HG03575 (cell line): ENCODE results near the gene SLC6A9.

ENCODE experiments used
- ATAC-seq: cut with Tn5 transposase; IDR thresholded peaks from one replicate; pipeline ENCODE4 v1.9.1; 2021; ENCODE audit not compliant: unreplicated experiment, insufficient number of reproducible peaks, low FRiP score; ENCODE audit errors: extremely low read depth

Gene SLC6A9

DNA sequence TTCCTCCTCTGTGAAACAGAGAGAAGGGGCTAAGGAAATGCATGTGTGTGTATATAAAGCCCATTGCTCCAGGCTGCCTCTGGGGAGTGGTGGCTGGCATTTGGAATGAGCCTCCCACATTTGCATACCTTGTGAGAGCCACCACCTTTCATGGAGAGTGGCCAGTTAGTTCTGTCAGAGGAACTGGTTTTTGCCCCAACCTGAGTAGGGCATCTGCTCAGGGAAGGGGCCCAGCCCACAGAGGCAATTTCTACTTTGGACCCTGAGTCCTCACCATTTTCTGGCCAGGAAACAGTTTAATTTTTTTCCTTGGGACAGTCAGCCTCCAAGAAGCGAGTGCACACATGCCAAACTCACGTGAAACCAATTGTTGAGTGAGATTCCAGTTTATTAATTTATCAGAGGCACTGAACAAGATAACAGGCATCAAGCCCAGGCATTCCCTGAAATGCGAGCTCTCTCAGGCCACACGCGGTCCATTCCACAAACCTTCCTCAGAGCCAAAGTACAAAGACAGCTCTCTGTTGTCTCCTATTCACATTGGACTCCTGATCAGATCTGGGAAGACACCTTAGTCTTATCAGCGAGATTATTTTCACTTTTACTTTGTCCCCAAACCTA, 1.0 kb upstream of the SLC6A9 start:
- ATAC-seq = no peak

DNA sequence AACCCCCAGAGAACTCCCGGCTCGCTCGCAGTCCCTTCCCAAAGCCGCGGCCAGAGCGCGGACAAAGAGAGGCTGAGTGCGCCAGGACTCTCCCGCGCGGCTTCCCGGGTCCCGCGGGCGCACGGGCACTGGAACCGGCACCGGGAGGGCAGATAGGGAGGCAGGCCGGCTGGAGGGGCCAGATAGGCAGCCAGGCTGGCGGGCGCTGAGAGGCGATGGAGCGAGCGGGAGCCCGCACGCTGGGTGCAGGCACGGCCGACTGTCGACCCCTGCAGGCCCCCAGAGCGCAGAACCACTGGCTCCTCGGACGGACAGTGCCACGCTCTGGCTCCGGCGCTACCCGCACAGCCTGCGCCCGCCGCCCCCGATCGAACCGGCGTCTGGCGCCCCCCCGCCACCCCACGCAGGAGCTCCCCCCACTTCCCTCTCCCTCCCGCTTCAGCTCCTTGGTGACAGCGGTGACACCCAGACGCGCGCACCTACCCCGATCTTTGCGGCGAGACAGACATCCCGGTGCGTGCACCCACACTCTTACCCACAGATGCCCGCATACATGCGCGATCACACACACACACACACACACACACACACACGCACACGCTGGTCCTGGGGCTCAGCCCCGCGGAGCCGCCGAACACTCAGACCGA, 534 bp downstream of the SLC6A9 start:
- no peak for ATAC-seq

DNA sequence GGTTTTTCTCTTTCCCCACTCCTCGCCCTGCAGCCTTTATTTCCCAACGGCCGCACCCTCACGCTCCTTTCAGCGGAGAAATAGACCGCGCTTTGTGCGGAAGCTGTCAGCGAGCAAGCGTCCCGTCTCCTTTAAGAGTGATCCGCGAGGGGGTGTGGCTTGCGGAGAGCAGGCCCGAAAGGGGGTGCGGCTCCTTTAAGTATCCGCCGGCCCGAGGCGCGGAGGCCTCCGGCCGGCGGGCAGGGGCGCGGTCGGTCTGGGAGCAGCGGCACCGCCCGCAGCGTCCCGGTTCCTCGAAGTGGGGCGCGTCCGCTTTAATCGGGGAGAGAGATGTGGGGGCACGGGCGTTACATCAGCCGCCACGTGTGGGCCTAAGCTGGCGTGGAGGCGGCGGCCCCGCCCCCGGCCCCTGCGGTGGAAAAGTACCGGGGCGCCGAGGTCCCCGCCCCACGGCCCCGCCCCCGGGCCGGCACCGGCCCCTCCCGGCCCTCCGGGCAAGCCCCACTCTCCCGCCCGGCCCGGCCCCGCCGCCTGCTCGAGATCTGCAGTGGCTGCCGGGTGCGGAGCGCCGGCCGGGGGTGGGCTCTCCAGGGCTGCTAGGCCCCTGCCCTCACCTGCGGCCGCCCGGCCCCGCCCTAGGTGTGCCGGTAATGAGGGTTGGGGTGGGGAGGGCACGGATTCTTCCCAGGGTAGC, 1.2 kb downstream of the SLC6A9 start:
- no peak for ATAC-seq

DNA sequence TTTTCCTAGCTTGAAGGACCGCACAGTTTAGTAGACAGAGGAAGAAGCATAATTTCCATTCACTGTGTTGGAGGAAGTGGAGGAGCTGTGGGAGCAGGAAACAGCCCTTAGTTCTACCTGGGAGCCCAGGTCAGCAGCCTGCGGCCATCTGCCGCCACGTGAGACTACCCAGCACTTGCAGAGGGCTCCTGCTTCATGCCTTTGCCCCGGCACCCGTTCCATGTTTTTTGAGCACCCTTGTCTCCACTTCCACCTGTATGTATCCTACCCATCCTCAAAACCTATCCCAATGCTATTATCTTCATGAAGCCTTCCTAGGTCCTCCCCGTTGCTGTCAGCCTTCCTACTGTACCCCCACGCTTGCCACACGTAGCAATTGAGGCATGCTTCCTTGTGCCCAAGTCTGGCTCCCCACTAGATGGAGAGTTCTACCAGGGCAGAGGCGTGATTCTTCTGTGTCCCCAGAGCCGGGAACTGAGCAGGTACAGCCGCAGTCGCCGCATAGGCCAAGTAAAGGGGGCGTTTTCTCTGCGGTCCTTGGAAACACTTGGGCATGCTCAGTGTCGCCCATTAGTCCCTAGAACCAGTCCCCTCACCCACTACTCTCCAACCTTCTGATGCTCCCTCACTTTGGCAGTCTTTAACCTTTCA, 1.9 kb downstream of the SLC6A9 start:
- no peak for ATAC-seq

DNA sequence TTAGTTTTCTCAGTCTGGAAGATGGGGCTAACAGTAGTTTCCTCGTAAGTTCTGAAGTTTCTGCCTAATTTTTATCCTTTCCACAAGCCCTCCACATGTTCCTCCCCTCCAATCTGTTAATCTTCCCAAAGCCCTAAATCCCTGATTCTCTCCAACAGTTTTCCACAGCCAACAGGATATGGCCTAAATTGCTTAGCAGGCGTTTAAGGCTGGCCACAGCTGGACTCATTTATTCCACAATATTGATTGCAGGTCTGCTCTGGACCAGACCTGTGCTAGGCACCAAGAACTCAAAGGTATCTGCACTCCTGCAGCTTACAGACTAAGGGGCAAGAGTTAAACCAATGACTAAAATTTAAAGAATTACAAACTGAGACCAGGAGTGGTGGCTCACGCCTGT, 3.9 kb downstream of the SLC6A9 start:
- no peak for ATAC-seq

DNA sequence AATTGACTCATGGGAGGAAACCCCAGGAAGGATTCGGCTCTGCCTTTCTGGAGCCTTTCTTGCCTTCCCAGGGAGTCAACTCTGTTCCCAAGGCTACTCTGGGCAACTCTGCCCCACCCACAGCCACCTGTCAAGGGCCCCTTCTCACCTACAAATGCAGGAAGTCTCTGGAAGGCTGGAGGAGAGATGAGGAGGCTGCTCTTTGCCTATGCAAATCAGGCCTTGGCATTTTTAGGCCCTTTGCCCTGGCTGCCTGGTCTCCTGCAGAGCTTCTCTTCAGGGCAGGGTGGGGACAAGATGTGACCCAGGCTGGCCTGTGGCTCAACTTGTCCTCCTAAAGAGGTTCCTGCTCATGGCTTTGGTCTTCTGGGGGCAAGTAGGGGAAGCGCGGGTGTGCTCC, 5.4 kb downstream of the SLC6A9 start:
- ATAC-seq = no peak

DNA sequence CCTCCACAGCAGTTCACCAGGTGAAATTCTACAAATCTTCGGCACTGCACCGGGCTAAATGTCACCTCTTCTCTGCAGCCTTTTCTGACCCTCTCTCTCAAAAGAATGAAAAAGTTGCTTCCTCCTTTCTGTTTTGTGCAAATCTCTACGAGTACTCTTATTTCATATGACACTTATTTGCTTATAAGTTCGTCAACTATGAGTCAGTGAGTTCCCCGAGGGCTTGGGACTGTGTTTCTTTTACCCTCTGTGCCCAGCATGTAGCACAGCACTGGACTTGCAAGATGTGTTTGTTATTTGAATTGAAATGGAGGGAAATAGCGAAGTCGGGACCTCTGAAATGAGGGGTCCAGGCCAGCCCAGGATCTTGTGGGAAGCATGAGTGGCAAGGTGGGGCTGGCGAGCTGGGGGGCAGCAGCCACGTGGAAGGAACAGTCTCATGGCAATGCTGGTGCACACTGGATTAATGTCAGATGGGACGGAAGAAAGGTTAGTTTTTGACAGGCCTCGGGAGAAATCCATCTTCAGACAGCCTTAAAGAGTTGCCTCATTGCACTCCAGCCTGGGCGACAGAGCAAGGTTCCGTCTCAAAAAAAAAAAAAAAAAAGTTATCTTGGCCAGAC, 6.2 kb downstream of the SLC6A9 start:
- no peak for ATAC-seq

DNA sequence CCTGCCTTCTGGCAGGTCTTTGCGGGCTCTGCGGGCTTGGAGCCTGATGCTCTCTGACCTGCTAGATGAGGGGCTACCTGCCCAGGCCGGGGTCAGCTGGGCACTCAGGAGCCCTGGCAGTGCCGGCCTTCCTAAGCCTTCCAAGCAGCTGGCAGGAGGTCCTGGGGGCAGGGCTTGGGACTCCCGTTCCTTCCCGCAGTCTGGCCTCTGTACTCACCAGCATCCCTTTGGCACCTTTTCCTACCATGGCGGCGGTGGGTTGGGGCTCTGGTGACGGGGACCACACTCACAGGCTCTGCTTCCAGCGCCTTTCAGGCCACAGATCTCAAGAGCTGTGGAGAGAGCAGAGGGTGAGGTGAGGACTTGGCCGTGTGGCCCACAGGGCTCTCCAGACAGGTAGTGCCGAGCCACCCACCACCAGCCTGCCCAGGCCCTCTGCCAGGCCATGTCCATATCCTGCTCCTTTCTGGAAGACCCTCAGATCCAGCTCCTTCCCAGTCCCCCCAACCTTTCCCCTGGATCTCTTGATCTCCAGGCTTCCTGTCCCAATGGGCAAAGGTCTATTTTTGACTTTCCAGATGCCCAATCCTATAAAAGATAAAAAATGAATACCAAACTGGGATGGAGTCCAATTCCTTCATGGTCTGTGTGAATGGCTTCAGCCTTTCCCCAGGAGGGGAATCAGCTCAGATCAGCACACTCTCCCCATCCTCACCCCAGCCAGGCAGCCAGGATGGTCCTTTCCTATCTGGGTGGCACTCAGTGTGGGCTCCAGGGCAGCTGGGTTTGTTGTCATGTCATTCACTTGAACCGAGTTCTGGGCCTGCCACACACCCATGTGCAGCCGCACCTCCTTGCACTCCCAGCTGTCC, 7.0 kb downstream of the SLC6A9 start:
- ATAC-seq = no peak

DNA sequence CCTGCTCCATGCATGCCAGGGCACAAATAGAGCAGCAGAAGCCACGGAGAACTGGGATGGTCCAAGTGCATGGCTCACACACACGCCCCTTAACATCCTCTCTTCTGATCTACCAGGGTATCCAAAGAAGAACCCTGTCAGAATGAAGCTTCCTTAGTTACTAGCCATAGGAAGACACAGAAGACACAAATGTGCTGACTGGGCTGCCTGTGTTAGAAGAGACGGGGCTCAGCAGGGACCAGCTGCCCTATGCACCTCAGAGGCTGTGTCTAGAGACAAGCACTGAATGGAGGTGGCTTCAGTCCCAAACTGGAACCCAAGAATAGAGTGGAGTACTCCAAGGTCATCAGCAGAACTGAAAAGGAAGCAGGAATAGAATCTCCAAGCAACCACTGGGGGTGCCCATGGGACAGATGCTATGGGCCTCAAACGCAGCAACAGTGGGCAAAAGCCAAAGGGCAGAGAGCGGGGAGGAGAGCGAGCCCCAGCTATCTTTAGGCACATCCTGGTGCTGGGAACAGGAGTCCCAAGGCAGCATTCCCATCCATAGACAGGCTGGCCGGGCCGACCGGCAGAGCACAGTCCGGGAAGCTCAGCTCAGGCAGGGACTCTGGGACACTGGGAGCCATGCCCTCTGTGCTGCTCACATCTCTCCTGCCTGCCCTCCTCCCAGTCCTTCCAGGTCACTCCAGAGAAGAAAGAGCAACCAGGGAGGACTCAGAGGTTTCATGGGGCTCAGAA, 9.5 kb downstream of the SLC6A9 start:
- no peak for ATAC-seq

DNA sequence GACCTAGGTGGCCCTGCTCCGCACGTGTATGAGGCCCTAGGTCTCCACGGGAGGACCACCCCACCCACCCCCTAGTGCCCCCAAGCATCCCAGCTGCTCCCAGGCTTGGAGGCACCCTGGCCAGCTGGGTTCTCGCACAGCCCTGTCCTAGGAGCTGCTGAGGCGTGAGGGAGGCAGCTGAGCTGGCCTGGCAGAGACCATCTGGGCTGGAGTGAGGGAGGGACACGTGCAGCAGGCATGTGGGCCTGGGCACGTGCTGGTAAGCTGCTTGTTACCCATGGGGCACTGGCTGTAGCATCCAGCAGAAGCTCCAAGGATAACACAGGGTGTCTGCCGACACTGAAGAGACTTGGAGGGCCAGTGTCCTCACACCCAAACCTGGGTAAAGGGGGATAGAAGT, 10.1 kb downstream of the SLC6A9 start:
- ATAC-seq = no peak

DNA sequence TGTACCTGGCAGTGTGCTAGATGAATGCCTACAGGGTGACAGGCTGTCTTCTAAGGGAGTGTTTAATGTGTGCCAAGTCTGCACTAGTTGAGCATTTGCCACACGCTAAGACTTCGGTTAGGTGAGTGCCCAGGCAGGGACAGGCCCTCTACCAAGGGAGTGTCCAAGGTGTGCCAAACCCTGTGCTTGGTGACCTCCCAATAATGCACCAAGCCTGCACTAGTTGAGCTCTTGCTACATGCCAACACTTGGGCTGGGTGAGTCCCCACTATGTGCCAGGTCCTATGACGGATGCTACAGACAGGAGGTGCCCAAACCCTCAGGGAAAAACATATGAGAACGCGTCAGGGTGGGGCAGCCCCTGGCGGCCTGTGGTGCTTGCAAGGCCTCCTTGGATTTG, 10.8 kb downstream of the SLC6A9 start:
- no peak for ATAC-seq

DNA sequence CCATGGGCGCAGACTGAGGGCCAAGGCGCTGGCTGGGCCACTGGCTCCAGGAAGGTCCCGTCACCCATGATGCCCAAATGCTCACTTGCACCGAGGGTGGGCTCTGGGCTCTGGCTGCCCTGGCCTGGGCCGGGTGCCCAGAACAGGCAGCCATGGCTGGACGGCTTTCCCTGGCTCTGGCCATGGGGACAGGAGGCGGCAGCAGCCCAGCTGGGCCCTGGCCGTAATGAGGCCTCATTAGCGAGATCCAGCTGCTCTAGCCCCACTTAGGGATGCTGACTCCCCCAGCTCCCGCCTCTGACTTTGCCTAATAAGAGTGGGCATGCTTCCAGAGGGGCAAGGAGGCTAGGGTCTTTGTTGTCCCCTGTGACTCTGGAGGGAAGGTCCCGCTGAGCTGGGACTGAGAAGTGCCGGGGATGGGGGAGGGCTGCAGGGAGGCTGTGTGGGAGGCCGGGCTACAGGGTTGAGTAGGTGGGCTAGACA, 11.8 kb downstream of the SLC6A9 start:
- no peak for ATAC-seq

DNA sequence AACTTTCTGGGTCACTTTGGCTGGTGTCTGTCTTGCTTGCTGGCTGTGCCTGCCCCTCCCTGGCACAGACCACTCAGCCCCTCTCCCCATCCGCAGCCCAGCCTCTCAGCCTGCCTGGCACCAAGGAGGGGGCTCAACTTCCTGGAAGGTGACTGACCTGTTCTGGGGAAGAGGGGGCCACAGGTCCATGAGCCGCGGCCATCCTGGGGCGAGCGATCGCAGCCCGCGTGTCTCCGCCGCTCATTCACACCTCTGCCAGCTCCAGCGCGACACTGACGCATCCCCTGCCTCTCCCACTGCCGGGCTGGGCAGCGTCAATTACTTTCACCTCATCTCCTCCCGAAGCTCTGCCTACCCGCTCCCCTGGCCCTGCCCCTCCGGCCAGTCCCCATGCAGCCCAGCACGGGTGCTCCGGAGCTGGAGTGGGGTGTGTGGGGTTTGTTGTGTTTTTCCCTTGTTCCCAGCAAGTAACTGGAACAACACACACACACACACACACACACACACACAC, 14.3 kb downstream of the SLC6A9 start:
- ATAC-seq = no peak

DNA sequence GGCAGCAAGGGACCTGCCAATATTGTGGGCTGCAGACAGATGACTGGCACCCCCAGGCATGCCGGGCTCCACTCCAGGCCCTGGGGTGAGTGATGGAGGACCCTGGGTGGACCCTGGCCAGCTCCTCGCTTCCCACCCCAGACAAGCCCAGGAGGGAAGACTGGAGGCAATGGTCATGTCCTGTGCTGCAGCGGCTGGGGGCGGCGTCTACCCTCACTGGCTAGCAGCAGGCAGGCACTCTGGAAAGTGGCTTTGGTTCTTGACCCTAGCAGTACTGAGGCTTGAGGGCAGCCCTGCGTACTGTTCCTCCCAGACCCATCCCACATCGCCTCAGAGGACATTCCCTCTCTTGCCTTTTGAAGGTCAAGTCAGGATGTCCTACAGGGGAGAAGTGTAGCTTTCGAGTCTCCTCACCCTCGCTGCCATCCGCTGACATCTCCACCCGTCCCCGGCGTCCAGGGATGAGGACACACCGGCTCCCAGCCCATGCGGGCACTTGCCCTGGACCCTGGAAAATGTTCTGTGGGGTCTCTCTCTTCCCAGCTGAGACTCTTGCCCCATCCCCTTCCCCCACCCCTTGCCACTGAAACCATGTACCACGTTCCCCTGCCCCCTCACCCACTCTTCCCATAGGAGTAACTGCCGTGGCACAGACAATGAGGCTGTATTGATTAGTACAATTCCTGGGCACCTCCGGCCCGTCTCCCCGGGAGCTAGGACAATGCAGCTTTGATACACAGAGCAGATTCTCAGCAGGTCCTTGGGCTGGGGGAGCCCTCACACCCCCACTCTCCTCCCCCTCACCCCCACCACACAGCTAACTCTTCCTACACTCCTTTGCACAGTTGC, 15.0 kb downstream of the SLC6A9 start:
- no peak for ATAC-seq

DNA sequence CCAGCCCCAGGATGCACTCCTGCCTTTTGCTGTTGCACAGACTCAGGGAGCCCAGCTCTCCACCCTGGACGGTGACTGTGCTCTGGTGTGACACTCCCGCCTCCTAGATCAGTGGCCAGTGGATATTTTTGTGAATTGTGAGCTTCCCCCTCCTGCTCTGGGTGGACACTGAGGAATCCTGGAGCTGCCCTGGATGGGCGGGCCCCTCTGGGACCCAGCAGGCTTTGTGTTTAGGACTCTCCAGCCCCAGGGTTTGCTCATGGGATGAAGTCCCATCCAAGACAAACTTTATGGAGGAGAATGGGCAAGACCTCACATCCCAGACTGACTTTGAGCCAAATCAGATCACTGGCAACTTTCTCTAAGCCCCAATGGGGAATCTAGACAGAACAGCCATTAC, 16.1 kb downstream of the SLC6A9 start:
- ATAC-seq = no peak

DNA sequence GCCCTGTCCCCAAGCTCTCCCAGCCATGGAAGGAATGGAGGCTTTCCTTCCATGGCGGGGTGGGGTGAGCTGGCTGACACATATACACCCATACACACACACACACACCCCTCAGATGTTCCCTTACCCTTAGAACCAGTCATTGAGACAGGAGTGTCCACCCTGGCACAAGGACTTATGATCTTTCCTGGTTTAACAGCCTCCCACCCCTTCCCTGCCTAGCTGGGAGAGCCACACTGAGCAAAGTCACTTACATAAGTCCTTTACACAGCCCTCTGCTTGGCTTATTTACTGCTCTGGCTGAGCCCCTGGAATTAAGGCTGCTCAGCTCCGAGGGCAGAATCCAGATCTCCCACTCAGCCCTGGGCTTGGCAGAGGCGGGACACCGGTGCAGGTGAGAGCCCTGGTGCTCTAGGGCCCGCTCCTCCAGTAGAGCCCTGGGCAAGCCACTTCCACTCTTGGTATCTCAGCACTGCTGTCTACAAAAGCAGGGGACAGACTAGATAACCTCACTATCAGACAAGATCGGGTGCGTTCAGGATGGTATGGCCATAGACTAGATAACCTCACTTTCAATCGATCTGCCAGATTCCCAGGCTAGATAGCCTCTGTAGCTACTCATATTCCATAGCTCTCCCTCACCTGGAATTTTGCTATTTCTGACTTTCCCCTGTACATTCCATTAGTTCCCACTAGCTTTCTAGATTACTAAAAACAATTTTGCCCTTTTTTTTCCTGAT, 16.7 kb downstream of the SLC6A9 start:
- no peak for ATAC-seq
